ENCODE data around the gene TNK1.

The TNK1 gene

DNA sequence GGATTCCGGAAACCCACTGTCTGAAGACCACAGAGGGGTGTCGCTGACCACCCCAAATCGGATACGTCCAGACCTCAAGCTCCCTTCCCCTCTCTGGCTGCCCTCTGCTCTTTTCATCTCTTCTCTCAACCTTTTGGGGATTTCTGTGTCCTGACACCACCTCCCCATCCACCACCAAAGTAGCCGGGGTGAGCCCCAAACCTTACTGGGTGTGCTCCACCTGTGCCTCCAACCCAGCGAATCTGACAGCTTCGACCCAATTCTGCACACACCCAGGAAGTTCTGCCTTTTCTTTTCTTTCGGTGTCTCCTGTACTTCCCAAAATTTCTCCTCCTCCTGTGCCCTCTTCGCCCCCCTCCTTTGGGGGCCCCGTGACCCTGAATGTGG lies 28.4 kb upstream of the TNK1 start:
- TF ChIP-seq, protein P1, sequence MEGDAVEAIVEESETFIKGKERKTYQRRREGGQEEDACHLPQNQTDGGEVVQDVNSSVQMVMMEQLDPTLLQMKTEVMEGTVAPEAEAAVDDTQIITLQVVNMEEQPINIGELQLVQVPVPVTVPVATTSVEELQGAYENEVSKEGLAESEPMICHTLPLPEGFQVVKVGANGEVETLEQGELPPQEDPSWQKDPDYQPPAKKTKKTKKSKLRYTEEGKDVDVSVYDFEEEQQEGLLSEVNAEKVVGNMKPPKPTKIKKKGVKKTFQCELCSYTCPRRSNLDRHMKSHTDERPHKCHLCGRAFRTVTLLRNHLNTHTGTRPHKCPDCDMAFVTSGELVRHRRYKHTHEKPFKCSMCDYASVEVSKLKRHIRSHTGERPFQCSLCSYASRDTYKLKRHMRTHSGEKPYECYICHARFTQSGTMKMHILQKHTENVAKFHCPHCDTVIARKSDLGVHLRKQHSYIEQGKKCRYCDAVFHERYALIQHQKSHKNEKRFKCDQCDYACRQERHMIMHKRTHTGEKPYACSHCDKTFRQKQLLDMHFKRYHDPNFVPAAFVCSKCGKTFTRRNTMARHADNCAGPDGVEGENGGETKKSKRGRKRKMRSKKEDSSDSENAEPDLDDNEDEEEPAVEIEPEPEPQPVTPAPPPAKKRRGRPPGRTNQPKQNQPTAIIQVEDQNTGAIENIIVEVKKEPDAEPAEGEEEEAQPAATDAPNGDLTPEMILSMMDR (IDR thresholded peaks at IDR 0.05; ENCODE audit: low read depth, low read length): peak; percentile 69; the same call in 1 of the 2 replicates
- no peak for DNase-seq (ENCODE audit: extremely low read depth, low read depth)

DNA sequence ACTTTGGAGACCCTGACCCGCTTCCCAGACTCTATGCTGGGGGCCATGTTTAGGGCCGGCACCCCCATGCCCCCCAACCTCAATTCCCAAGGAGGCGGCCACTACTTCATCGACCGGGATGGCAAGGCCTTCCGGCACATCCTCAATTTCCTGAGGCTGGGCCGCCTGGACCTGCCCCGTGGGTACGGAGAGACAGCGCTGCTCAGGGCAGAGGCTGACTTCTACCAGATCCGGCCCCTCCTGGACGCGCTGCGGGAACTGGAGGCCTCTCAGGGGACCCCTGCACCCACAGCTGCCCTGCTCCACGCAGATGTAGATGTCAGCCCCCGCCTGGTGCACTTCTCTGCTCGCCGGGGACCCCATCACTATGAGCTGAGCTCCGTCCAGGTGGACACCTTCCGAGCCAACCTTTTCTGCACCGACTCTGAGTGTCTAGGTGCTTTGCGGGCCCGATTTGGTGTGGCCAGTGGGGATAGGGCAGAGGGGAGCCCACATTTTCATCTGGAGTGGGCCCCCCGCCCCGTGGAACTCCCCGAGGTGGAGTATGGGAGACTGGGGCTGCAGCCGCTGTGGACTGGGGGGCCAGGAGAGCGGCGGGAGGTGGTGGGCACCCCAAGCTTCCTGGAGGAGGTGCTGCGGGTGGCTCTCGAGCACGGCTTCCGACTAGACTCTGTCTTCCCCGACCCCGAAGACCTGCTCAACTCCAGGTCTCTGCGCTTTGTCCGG lies 27.8 kb upstream of the TNK1 start:
- no peak for DNase-seq (ENCODE audit: extremely low read depth, low read depth)
- TF ChIP-seq, protein P1 (IDR thresholded peaks at IDR 0.05; ENCODE audit: low read depth, low read length): no peak

DNA sequence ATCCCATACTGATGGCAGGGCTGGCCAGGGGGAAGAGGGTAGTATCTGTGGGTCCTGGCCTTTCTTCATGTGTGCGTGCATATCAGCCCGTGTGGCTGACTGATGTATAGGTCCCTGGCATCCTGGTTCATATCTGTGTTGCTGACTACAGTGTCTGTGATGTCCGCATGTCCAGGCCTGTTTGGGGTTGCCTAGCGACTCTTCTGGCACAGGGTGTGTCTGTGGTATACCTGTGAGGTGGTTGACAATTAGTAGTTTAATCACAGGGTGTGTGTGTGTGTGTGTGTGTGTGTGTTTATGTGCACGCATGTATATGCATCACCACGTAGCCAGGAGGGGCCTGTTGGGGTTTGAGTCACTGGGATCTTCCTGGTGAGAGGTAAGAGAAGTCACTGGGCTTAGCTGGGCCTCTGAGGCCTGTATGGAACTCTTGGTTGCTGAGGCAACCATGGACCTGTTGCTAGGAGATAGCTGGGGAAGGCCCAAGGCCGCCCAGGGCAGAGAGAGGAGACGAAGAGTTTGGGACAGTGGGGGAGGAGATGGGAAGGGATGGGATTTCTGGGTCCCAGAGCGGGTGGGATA lies 26.5 kb upstream of the TNK1 start:
- DNase-seq (ENCODE audit: extremely low read depth, low read depth): no peak
- TF ChIP-seq, protein P1 (IDR thresholded peaks at IDR 0.05; ENCODE audit: low read depth, low read length): no peak

DNA sequence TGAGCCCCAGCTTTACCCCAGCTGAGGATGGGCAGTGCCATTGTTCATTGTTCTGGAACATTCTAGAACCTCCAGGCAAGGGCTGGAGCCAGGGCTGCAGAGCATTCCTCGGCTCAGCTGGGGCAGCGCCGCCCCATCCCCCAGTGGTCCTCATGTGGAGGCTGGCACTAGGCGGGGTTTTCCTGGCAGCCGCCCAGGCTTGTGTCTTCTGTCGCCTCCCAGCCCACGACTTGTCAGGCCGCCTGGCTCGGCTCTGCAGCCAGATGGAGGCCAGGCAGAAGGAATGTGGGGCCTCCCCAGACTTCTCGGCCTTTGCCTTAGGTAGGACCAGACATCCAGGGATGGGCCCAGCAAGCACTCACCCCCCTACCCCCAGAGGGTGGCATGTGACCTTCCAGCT lies 25.8 kb upstream of the TNK1 start, which contains the start of gene TMEM95:
TMEM95 (plus strand) TSS at position 104 of the 400 bp plus-strand sequence; CDS start at position 153, 49 bp downstream.
- TF ChIP-seq, protein P1 (IDR thresholded peaks at IDR 0.05; ENCODE audit: low read depth, low read length): no peak
- DNase-seq (ENCODE audit: extremely low read depth, low read depth): no peak

DNA sequence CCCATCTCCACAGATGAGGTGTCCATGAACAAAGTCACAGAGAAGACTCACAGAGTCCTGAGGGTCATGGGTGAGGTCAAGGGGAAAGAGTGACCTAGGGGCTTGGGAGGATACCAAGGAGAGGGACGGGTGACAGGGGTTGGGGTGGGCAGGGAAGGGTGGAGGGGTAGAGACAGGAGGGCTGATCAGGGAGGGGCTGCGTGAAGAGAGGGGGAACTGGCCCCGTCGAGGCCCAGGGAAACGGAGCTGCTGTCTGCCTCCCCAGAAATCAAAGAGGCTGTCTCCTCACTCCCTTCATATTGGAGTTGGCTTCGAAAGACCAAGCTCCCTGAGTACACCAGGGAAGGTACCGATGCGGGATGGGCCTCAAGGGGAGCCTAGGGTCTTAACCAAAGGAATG lies 25.3 kb upstream of the TNK1 start:
- TF ChIP-seq, protein P1 (IDR thresholded peaks at IDR 0.05; ENCODE audit: low read depth, low read length): no peak
- DNase-seq (ENCODE audit: extremely low read depth, low read depth): no peak

DNA sequence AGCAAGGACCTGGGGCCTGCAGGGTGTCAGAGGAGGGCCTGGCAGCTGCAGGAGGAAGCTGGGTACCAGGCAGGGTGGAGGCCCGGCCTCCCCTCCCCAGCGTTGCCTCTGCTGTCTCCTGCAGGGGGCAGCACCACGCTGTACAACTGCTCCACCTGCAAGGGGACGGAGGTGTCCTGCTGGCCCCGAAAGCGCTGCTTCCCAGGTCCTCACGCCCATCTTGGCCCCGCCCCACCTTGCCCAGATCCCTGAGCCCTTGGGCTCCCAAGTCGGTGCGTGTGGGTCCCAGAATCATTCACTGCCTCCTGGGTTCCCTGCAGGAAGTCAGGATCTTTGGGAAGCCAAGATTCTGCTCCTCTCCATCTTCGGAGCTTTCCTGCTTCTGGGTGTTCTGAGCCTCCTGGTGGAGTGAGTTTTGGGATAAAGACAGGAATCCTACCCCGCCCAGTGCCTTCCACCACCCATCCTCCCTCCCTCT lies 24.8 kb upstream of the TNK1 start:
- TF ChIP-seq, protein P1 (IDR thresholded peaks at IDR 0.05; ENCODE audit: low read depth, low read length): peak; percentile 79
- no peak for DNase-seq (ENCODE audit: extremely low read depth, low read depth)

DNA sequence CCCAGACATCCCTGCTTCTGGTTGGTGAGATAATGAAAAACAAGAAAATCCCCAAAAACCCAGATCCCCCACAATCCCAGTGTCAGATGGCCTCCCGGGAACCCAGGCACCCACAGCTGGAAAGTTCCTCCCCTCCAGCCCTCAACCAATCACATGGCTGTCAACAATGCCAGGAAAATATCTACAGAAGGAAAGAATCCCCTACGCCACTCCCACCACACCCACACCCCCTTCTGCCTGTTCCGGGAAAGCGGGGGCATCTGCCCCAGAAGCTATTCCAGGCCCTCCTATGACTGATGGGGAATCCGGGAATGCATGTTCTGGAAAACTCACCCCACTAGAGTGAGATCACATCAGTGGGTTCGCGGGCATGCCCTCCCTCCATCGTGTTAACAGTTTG lies 24.1 kb upstream of the TNK1 start:
- no peak for DNase-seq (ENCODE audit: extremely low read depth, low read depth)
- TF ChIP-seq, protein P1 (IDR thresholded peaks at IDR 0.05; ENCODE audit: low read depth, low read length): no peak
